Measurements from ENCODE around the gene CCDC92.

Gene CCDC92

GRCh38 chr12:123908884-123909725, 63.5 kb downstream of the CCDC92 start:
- no peak for DNase-seq (ENCODE audit: low spot score)

- DNase-seq (ENCODE audit: low spot score), result no peak
These were observed 64.7 kb downstream of the CCDC92 start for GRCh38 chr12:123907726-123908476.

- DNase-seq (ENCODE audit: low spot score), result no peak
These were observed 65.8 kb downstream of the CCDC92 start for GRCh38 chr12:123906711-123907420.

GRCh38 chr12:123905319-123905925, 67.2 kb downstream of the CCDC92 start:
- peak; percentile 70 for DNase-seq (ENCODE audit: low spot score)

- no peak for DNase-seq (ENCODE audit: low spot score)
These were observed 69.1 kb downstream of the CCDC92 start for GRCh38 chr12:123903301-123904065.

GRCh38 chr12:123902821-123903220, 69.8 kb downstream of the CCDC92 start:
- no peak for DNase-seq (ENCODE audit: low spot score)

- no peak for DNase-seq (ENCODE audit: low spot score)
These were observed 71.7 kb downstream of the CCDC92 start for GRCh38 chr12:123900871-123901376.

GRCh38 chr12:123899368-123899767, 73.3 kb downstream of the CCDC92 start:
- DNase-seq (ENCODE audit: low spot score), result no peak

- no peak for DNase-seq (ENCODE audit: low spot score)
These were observed 74.0 kb downstream of the CCDC92 start for GRCh38 chr12:123898673-123899072.

GRCh38 chr12:123897221-123897620, 75.4 kb downstream of the CCDC92 start:
- DNase-seq (ENCODE audit: low spot score), result no peak

- DNase-seq (ENCODE audit: low spot score), result no peak
These were observed 75.9 kb downstream of the CCDC92 start for GRCh38 chr12:123896767-123897166.

GRCh38 chr12:123895451-123895850, 77.2 kb downstream of the CCDC92 start:
- DNase-seq (ENCODE audit: low spot score), result no peak

GRCh38 chr12:123894823-123895345, 77.7 kb downstream of the CCDC92 start:
- DNase-seq (ENCODE audit: low spot score), result no peak

- DNase-seq (ENCODE audit: low spot score), result no peak
These were observed 79.4 kb downstream of the CCDC92 start for GRCh38 chr12:123893276-123893675.

GRCh38 chr12:123892853-123893252, 79.8 kb downstream of the CCDC92 start:
- DNase-seq (ENCODE audit: low spot score), result no peak

- DNase-seq (ENCODE audit: low spot score), result no peak
These were observed 80.5 kb downstream of the CCDC92 start for GRCh38 chr12:123892180-123892559.

- DNase-seq (ENCODE audit: low spot score), result no peak
These were observed 81.0 kb downstream of the CCDC92 start for GRCh38 chr12:123891516-123892179.

- DNase-seq (ENCODE audit: low spot score), result no peak
These were observed 81.6 kb downstream of the CCDC92 start for GRCh38 chr12:123891011-123891410.

GRCh38 chr12:123890536-123890902, 82.1 kb downstream of the CCDC92 start:
- DNase-seq (ENCODE audit: low spot score), result no peak

- no peak for DNase-seq (ENCODE audit: low spot score)
These were observed 82.6 kb downstream of the CCDC92 start for GRCh38 chr12:123889848-123890535.

All from hematopoietic multipotent progenitor cell treated with erythropoietin and hydrocortisone succinate and interleukin-3 and kit ligand, for 17 days (in vitro differentiated cells).